HEK293T (cell line): ENCODE data around the gene ATAD2B.

Experiments used
- ARNT ChIP-seq: fragments of 450-650 bp; IDR thresholded peaks from 2 replicates; pipeline ENCODE4 v1.6.1; 2017; ENCODE audit warnings: mild to moderate bottlenecking
- BHLHE40 ChIP-seq: fragments of 450-650 bp; IDR thresholded peaks from 2 replicates; pipeline ENCODE4 v1.6.1; 2016; ENCODE audit warnings: mild to moderate bottlenecking, moderate library complexity, borderline replicate concordance
- ELF4 ChIP-seq: fragments of 450-650 bp; IDR thresholded peaks from 2 replicates; pipeline ENCODE4 v1.6.1; 2017; ENCODE audit warnings: antibody characterized with exemption
- FOXA1 ChIP-seq: fragments of 450-650 bp; IDR thresholded peaks from 2 replicates; pipeline ENCODE4 v1.6.1; 2016; ENCODE audit warnings: mild to moderate bottlenecking
- FOXK2 ChIP-seq: fragments of 450-650 bp; IDR thresholded peaks from 2 replicates; pipeline ENCODE4 v1.6.1; 2016; ENCODE audit warnings: mild to moderate bottlenecking
- FOXM1 ChIP-seq: fragments of 450-650 bp; IDR thresholded peaks from 2 replicates; pipeline ENCODE4 v1.6.1; 2017; ENCODE audit warnings: mild to moderate bottlenecking, borderline replicate concordance
- HDGF ChIP-seq: fragments of 450-650 bp; IDR thresholded peaks from 2 replicates; pipeline ENCODE4 v1.6.1; 2017; ENCODE audit warnings: antibody characterized with exemption, borderline replicate concordance
- L3MBTL2 ChIP-seq: fragments of 450-650 bp; conservative IDR thresholded peaks from 2 replicates; pipeline ENCODE4 v1.6.1; 2016; ENCODE audit warnings: mild to moderate bottlenecking
- NFRKB ChIP-seq: fragments of 450-650 bp; IDR thresholded peaks from 2 replicates; pipeline ENCODE4 v1.6.1; 2016; ENCODE audit warnings: mild to moderate bottlenecking, moderate library complexity
- SP1 ChIP-seq: fragments of 450-650 bp; IDR thresholded peaks from 2 replicates; pipeline ENCODE4 v1.6.1; 2017
- SUZ12 ChIP-seq: fragments of 450-650 bp; IDR thresholded peaks from 2 replicates; pipeline ENCODE4 v1.6.1; 2016; ENCODE audit warnings: mild to moderate bottlenecking
- TARDBP ChIP-seq: fragments of 450-650 bp; IDR thresholded peaks from 2 replicates; pipeline ENCODE4 v1.6.1; 2016

DNA sequence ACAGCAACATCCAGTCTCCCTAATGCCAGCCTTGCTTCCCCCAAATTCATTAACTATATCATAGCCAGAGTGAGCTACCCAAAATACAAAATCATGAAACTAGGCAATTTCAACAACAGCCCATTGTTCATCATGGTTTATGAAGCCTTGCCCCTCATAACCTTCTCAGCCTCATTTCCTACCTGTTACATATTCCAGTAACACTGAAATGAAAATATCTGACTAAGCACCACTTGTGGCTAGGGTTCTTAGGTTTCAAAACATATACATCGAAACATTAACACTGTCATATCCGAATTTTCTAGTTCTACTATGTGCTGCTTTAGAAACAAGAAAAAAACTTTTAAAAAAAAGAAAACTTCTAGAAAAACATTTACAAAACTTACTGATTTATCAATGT is 59.5 kb downstream of the ATAD2B start:
- TF ChIP-seq NFRKB (no peak), FOXM1 (no peak), L3MBTL2 (no peak), FOXA1 (no peak), SUZ12 (no peak), FOXK2 (no peak), ARNT (no peak), ELF4 (no peak), SP1 (no peak), TARDBP (no peak), HDGF (no peak), BHLHE40 (no peak)
